Esophagus (tissue), 2 donors: ENCODE measurements around the gene MALRD1. TPM values are rescaled to one million over a fixed set of nuclear protein-coding genes. Genes with fewer than 3 reads are reported as not detected.

ENCODE experiments used
- H3K27ac ChIP-seq, 2 donors: one replicate each; pipeline ENCODE4 v1.5.1; 2013; ENCODE audit warnings: low read depth in 2 of 2, mild to moderate bottlenecking in 2 of 2, inconsistent platforms in 1 of 2, low read length in 1 of 2, moderate library complexity in 1 of 2
- H3K27me3 ChIP-seq, 2 donors: one replicate each; pipeline ENCODE4 v1.6.1; 2013; ENCODE audit warnings: low read length in 2 of 2, control low read depth in 1 of 2, mild to moderate bottlenecking in 1 of 2; ENCODE audit not compliant: insufficient read depth in 2 of 2, control insufficient read depth in 1 of 2
- H3K36me3 ChIP-seq, 2 donors: one replicate each; pipeline ENCODE4 v1.6.1; 2013; ENCODE audit warnings: low read length in 1 of 2; ENCODE audit not compliant: control insufficient read depth in 2 of 2, insufficient read depth in 2 of 2
- H3K4me1 ChIP-seq, 2 donors: one replicate each; pipeline ENCODE4 v1.6.1; 2013; ENCODE audit warnings: low read length in 1 of 2; ENCODE audit not compliant: control insufficient read depth in 2 of 2, insufficient read depth in 2 of 2
- H3K4me3 ChIP-seq, 2 donors: one replicate each; pipeline ENCODE4 v1.5.1; 2013; ENCODE audit warnings: low read length in 2 of 2, mild to moderate bottlenecking in 2 of 2, low read depth in 1 of 2, moderate library complexity in 1 of 2
- H3K9me3 ChIP-seq, 2 donors: one replicate each; pipeline ENCODE4 v1.6.1; 2013; ENCODE audit warnings: mild to moderate bottlenecking in 2 of 2, low read depth in 1 of 2, low read length in 1 of 2, moderate library complexity in 1 of 2; ENCODE audit not compliant: control insufficient read depth in 2 of 2, insufficient read depth in 1 of 2
- WGBS, 2 donors: extraction: QIAGEN DNeasy Blood & Tissue Kit; methylation state at CpG; one replicate each; pipeline ENCODE4 v1.1.7; 2013; 5-methylcytosine and 5-hydroxymethylcytosine counted together
- polyA plus RNA-seq, 2 donors: library from polyadenylated mRNA; stranded (reverse); fragments of 200-250 nt; gene quantifications; one replicate each; pipeline ENCODE4 v1.2.3, GENCODE V29; 2013
- donor health status: healthy with polysubstance abuse.
- donor health status: Bipolar disorder and iron deficiency.

MALRD1 gene
- polyA plus RNA-seq, result under 1 TPM; 0.07 to 0.14 TPM

GRCh38 chr10:19048489-19048888 is at the start of gene MALRD1:
TSS of gene MALRD1 (plus strand) at chr10:19048801. CDS start at chr10:19048939, 138 bp downstream.
- H3K27ac ChIP-seq, result no peak within 1 kb of the TSS
- no peaks in the 10 kb centered on the region for H3K36me3 ChIP-seq
- no peaks in the 10 kb centered on the region for H3K9me3 ChIP-seq
- 60 to 64% methylated on average over 1 of the region's 1 CpG for WGBS, 2 donors
- H3K4me3 ChIP-seq, result no peak within 1 kb of the TSS
- no peaks in the 10 kb centered on the region for H3K4me1 ChIP-seq
- no peaks in the 10 kb centered on the region for H3K27me3 ChIP-seq

GRCh38 chr10:19003341-19003740 is 45.3 kb upstream of the MALRD1 start:
- Histone ChIP-seq H3K27me3 (no peaks in the 10 kb centered on the region), H3K36me3 (no peaks in the 10 kb centered on the region), H3K4me3 (no peak overlapping the region), H3K4me1 (no peaks in the 10 kb centered on the region), H3K9me3 (no peaks in the 10 kb centered on the region), H3K27ac (no peak overlapping the region)
- 43 to 56% methylated on average over 3 of the region's 3 CpGs for WGBS, 2 donors

DNA sequence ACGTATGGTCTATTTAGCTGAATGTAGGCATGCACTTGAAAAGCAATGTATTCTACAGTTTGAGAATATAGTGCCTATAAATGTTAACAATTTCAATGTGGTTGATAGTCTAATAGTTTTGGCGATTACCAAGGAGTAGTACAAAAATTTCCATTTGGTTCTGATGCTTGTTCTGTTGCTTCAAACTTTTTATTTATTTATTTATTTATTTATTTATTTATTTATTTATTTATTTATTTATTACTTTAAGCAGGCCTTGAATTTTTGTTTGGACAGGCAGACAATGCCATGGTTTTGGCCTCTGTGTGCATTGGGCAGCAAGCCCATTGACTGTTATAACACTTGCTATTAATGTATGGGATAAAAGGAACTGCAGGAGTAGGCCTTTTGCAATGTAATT is 36.5 kb upstream of the MALRD1 start:
- WGBS, 2 donors, result 92 to 93% methylated on average over 2 of the region's 2 CpGs
- H3K36me3 ChIP-seq, result no peaks in the 10 kb centered on the region
- no peaks in the 10 kb centered on the region for H3K27me3 ChIP-seq
- H3K4me3 ChIP-seq, result no peak overlapping the region
- peaks cover 0 to 4% of the 10 kb centered on the region in 2 donors for H3K9me3 ChIP-seq
- H3K27ac ChIP-seq, result no peak overlapping the region
- no peaks in the 10 kb centered on the region for H3K4me1 ChIP-seq

DNA sequence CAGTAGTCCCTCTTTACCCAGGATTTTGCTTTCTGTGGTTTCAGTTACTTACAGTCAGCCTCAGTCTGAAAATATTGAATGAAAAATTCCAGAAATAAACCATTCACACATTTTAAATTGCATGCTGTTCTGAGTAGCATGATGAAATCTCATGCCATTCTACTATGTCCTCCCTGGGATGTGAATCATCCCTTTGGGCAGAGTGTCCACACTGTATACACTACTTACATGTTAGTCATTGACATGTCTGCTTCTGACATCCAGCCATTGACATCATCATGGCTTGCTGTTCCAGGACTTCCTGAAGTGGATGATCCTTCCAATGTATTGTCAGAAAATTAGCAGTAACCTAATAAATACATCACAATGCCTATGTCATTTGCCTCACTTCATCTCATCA is 34.6 kb upstream of the MALRD1 start:
- Histone ChIP-seq H3K36me3 (no peaks in the 10 kb centered on the region), H3K4me1 (no peaks in the 10 kb centered on the region), H3K4me3 (no peak overlapping the region), H3K27ac (no peak overlapping the region), H3K27me3 (no peaks in the 10 kb centered on the region), H3K9me3 (peaks cover 0 to 4% of the 10 kb centered on the region in 2 donors)

DNA sequence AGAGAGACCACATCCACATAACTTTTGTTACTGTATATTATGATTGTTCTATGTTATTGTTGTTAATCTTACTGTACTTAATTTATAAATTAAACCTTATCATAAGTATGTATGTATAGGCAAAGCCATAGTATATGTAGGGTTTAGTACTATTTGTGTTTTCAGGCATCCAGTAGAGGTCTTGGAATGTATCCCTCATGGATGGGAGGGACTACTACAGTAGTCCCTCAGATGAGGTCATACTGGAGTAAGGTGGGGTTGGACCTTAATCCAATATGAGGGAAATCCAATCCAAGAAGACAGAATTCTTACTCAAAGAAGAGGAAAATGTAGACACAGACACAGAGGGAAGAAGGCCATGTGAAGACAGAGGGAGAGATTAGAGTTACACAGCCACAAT is 34.1 kb upstream of the MALRD1 start:
- Histone ChIP-seq H3K9me3 (peaks cover 0 to 4% of the 10 kb centered on the region in 2 donors), H3K4me3 (no peak overlapping the region), H3K27ac (no peak overlapping the region), H3K4me1 (no peaks in the 10 kb centered on the region), H3K27me3 (no peaks in the 10 kb centered on the region), H3K36me3 (no peaks in the 10 kb centered on the region)

- Histone ChIP-seq H3K4me3 (no peak overlapping the region), H3K9me3 (no peaks in the 10 kb centered on the region), H3K27me3 (no peaks in the 10 kb centered on the region), H3K27ac (no peak overlapping the region), H3K4me1 (no peaks in the 10 kb centered on the region), H3K36me3 (no peaks in the 10 kb centered on the region)
- 75 to 77% methylated on average over 7 of the region's 7 CpGs for WGBS, 2 donors
These were observed 31.3 kb upstream of the MALRD1 start for GRCh38 chr10:19017116-19017890.

DNA sequence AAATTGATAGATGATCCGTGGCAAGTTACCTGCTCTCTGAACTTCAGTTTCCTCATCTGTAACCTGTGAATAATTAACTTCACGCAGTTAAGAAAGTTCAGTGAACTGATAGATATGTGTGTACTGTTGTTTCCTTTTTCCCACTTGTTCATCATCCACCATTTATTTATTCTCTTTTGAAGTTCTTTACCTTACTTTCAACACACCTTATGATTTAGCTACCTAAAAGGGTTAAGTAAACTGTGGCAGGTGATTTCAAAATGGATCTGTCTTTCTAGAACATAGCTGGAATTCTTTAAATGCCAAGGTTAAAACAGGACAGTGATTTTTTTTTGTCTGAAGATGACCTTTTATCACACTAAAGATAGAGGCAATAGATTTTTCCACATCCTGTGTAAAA is 27.4 kb upstream of the MALRD1 start:
- H3K4me1 ChIP-seq, result no peaks in the 10 kb centered on the region
- no peak overlapping the region for H3K4me3 ChIP-seq
- no peaks in the 10 kb centered on the region for H3K27me3 ChIP-seq
- no peaks in the 10 kb centered on the region for H3K36me3 ChIP-seq
- H3K9me3 ChIP-seq, result no peaks in the 10 kb centered on the region
- no peak overlapping the region for H3K27ac ChIP-seq
- 71 to 78% methylated on average over 2 of the region's 2 CpGs for WGBS, 2 donors

GRCh38 chr10:19024611-19025010 is 24.0 kb upstream of the MALRD1 start:
- no peaks in the 10 kb centered on the region for H3K27me3 ChIP-seq
- H3K4me1 ChIP-seq, result no peaks in the 10 kb centered on the region
- no peaks in the 10 kb centered on the region for H3K9me3 ChIP-seq
- WGBS, 2 donors, result 64 to 74% methylated on average over 2 of the region's 2 CpGs
- H3K4me3 ChIP-seq, result no peak overlapping the region
- no peak overlapping the region for H3K27ac ChIP-seq
- no peaks in the 10 kb centered on the region for H3K36me3 ChIP-seq

GRCh38 chr10:19031763-19032162 is 16.8 kb upstream of the MALRD1 start:
- no peaks in the 10 kb centered on the region for H3K4me1 ChIP-seq
- WGBS, 2 donors, result 66% methylated on average over 2 of the region's 2 CpGs
- no peak overlapping the region for H3K4me3 ChIP-seq
- H3K9me3 ChIP-seq, result no peaks in the 10 kb centered on the region
- H3K27me3 ChIP-seq, result no peaks in the 10 kb centered on the region
- no peaks in the 10 kb centered on the region for H3K36me3 ChIP-seq
- H3K27ac ChIP-seq, result no peak overlapping the region

DNA sequence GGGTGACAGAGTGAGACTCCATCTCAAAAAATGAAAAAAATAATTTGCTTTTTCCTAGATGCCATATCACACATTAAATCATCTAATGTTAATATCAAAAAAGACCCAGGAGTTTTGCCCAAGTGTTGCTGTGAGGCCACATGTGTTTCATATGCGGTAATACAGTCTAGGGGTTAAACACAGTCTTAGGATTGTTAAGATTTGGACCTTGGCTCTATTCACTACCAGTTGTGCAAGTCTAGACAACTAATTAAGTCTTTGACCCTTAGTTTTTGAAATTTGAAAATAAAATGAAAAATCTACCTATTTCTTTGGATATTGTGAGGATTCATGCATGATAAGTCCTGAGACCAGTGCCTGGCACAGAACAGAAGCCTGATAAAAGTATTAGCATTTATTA is 14.9 kb upstream of the MALRD1 start:
- H3K36me3 ChIP-seq, result no peaks in the 10 kb centered on the region
- 89 to 94% methylated on average over 1 of the region's 1 CpG for WGBS, 2 donors
- H3K4me3 ChIP-seq, result no peak overlapping the region

More for the DNA sequence above, 14.9 kb upstream of the MALRD1 start:
- H3K4me1 ChIP-seq, result no peaks in the 10 kb centered on the region
- no peaks in the 10 kb centered on the region for H3K9me3 ChIP-seq
- H3K27me3 ChIP-seq, result no peaks in the 10 kb centered on the region
- H3K27ac ChIP-seq, result no peak overlapping the region
